Mesenchymal stem cell (in vitro differentiated cells and primary cell): ENCODE results near the gene PKD1L1.
A peak's percentile ranks its signal among the peaks of the same experiment; 100 is the strongest.
"Not testable (repeated sequence)": the region's sequence is repeated elsewhere in the genome, so short reads cannot be mapped to it uniquely, and the experiment has no call there.

Experiments
- DNase-seq: peaks from one replicate; pipeline ENCODE4 v3.0.0-alpha.2; 2013
- H2AFZ ChIP-seq: one replicate; pipeline ENCODE4 v1.6.1; 2013; ENCODE audit warnings: low read depth, mild to moderate bottlenecking, control low read depth, inconsistent platforms, low read length, moderate library complexity
- H2AK5ac ChIP-seq: 2 replicates; pipeline ENCODE4 v1.6.1; 2013; ENCODE audit warnings: low read length, moderate library complexity, mild to moderate bottlenecking, inconsistent platforms; ENCODE audit not compliant: severe bottlenecking
- H2BK120ac ChIP-seq: one replicate; pipeline ENCODE4 v1.6.1; 2013; ENCODE audit warnings: low read depth, mild to moderate bottlenecking, inconsistent platforms, low read length, moderate library complexity
- H2BK12ac ChIP-seq, 2 experiments: one replicate each; pipeline ENCODE4 v1.6.1; 2013; ENCODE audit warnings: inconsistent platforms in 2 of 2, low read length in 2 of 2, mild to moderate bottlenecking in 2 of 2, moderate library complexity in 2 of 2, control low read depth in 1 of 2
- H2BK15ac ChIP-seq: one replicate; pipeline ENCODE4 v1.6.1; 2013; ENCODE audit warnings: mild to moderate bottlenecking, low read depth, inconsistent platforms; ENCODE audit not compliant: poor library complexity, severe bottlenecking
- H2BK5ac ChIP-seq: 2 replicates; pipeline ENCODE4 v1.6.1; 2013; ENCODE audit warnings: low read depth, mild to moderate bottlenecking, low read length, control low read depth, inconsistent platforms; ENCODE audit not compliant: poor library complexity, severe bottlenecking
- H3K14ac ChIP-seq, 2 experiments: one replicate each; pipeline ENCODE4 v1.6.1; 2013; ENCODE audit warnings: inconsistent platforms in 2 of 2, low read length in 2 of 2, control low read depth in 1 of 2, mild to moderate bottlenecking in 1 of 2, moderate library complexity in 1 of 2
- H3K18ac ChIP-seq, 2 experiments: one replicate each; pipeline ENCODE4 v1.6.1; 2013; ENCODE audit warnings: inconsistent platforms in 2 of 2, low read length in 2 of 2, control low read depth in 1 of 2, low read depth in 1 of 2, mild to moderate bottlenecking in 1 of 2
- H3K23ac ChIP-seq, 2 experiments: one replicate each; pipeline ENCODE4 v1.6.1; 2013; ENCODE audit warnings: inconsistent platforms in 2 of 2, low read length in 2 of 2, mild to moderate bottlenecking in 2 of 2, moderate library complexity in 2 of 2, control low read depth in 1 of 2
- H3K27ac ChIP-seq: 2 replicates; pipeline ENCODE4 v1.5.1; 2013; ENCODE audit warnings: mild to moderate bottlenecking, moderate library complexity, low read length, control low read depth, inconsistent platforms; ENCODE audit not compliant: poor library complexity, severe bottlenecking
- H3K27me3 ChIP-seq, 2 experiments: 2 replicates each; pipeline versions ENCODE4 v1.6.1 to v1.7.0; 2013; ENCODE audit warnings: low read length in 2 of 2, mild to moderate bottlenecking in 2 of 2, moderate library complexity in 2 of 2, control low read depth in 1 of 2, inconsistent platforms in 1 of 2; ENCODE audit not compliant: control insufficient read depth in 1 of 2, insufficient read depth in 1 of 2
- H3K36me3 ChIP-seq, 2 experiments: 2 replicates each; pipeline versions ENCODE4 v1.6.1 to v1.7.0; 2013; ENCODE audit warnings: low read length in 2 of 2, control low read depth in 1 of 2, inconsistent platforms in 1 of 2, low read depth in 1 of 2, mild to moderate bottlenecking in 1 of 2; ENCODE audit not compliant: insufficient read depth in 2 of 2, control insufficient read depth in 1 of 2
- H3K4ac ChIP-seq, 2 experiments: one replicate each; pipeline ENCODE4 v1.6.1; 2013; ENCODE audit warnings: inconsistent platforms in 2 of 2, low read length in 2 of 2, mild to moderate bottlenecking in 2 of 2, moderate library complexity in 2 of 2, control low read depth in 1 of 2, low read depth in 1 of 2
- H3K4me1 ChIP-seq: 2 replicates; pipeline ENCODE4 v1.6.1; 2013; ENCODE audit warnings: low read depth, low read length, control low read depth; ENCODE audit not compliant: control insufficient read depth, insufficient read depth
- H3K4me2 ChIP-seq: 2 replicates; pipeline ENCODE4 v1.6.1; 2013; ENCODE audit warnings: low read length, mild to moderate bottlenecking, inconsistent platforms; ENCODE audit not compliant: poor library complexity, severe bottlenecking
- H3K4me3 ChIP-seq, 2 experiments: 2 replicates each; pipeline versions ENCODE4 v1.5.1 to v1.7.0; 2013; ENCODE audit warnings: low read length in 2 of 2, mild to moderate bottlenecking in 2 of 2, control low read depth in 1 of 2, low read depth in 1 of 2; ENCODE audit not compliant: insufficient read depth in 1 of 2
- H3K79me1 ChIP-seq: replicated peaks from 2 replicates; pipeline ENCODE4 v1.6.1; 2013; ENCODE audit warnings: mild to moderate bottlenecking, control low read depth, low read length, inconsistent platforms; ENCODE audit not compliant: poor library complexity, severe bottlenecking
- H3K9ac ChIP-seq: 2 replicates; pipeline ENCODE4 v1.7.0; 2013; ENCODE audit warnings: mild to moderate bottlenecking, low read length, moderate library complexity
- H3K9me3 ChIP-seq: 2 replicates; pipeline ENCODE4 v1.7.0; 2013; ENCODE audit warnings: mild to moderate bottlenecking, low read length; ENCODE audit not compliant: control insufficient read depth
- H4K8ac ChIP-seq: one replicate; pipeline ENCODE4 v1.6.1; 2013; ENCODE audit warnings: inconsistent platforms, mild to moderate bottlenecking, low read length, moderate library complexity
- H4K91ac ChIP-seq: one replicate; pipeline ENCODE4 v1.6.1; 2013; ENCODE audit warnings: mild to moderate bottlenecking, low read length, inconsistent platforms
- WGBS: methylation state at CpG from one replicate; pipeline ENCODE4 v1.1.7; 2013; ENCODE audit warnings: mixed read lengths; 5-methylcytosine and 5-hydroxymethylcytosine counted together

PKD1L1 gene

DNA sequence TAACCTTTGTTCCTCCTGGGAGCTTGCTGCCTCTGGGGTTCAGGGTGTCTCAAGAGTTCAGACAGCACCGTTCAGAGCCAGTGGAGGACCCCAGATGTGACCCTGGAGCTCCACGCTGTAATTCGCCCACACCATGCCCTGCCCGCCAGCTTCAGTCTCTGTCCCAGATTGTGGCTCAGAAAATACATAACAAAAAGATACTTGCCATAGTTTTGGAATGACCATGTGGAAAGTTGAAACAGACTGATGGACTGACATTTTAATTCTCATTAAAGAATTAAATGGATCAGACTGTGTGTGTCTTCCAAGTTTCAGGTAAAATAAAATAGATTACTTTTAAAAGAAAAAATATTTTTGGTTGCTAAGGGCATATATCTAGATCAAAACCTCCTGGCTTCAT, 191.6 kb downstream of the PKD1L1 start:
- no peak for DNase-seq
- 100% methylated on average over 1 of the region's 4 CpGs for WGBS
- no peaks in the 10 kb centered on the region for H3K36me3 ChIP-seq
- peak overlapping the region in 1 of 2 experiments; percentile 54 for H3K4ac ChIP-seq
- H3K27me3 ChIP-seq = peaks cover 0 to 3% of the 10 kb centered on the region in 2 experiments
- no peak overlapping the region for H3K14ac ChIP-seq
- no peak overlapping the region for H2AK5ac ChIP-seq
- no peak overlapping the region for H3K23ac ChIP-seq
- H3K4me1 ChIP-seq = peaks cover 10% of the 10 kb centered on the region
- no peaks in the 10 kb centered on the region for H3K79me1 ChIP-seq
- H4K91ac ChIP-seq = no peak overlapping the region
- H3K4me2 ChIP-seq = no peak overlapping the region
- H2BK120ac ChIP-seq = no peak overlapping the region
- H2BK5ac ChIP-seq = no peak overlapping the region
- H2BK12ac ChIP-seq = peak overlapping the region; percentile 7 to 91
- peak overlapping the region; percentile 14 to 52 for H3K18ac ChIP-seq
- no peak overlapping the region for H3K9ac ChIP-seq
- H3K4me3 ChIP-seq = no peak overlapping the region
- H2BK15ac ChIP-seq = no peak overlapping the region
- no peaks in the 10 kb centered on the region for H3K9me3 ChIP-seq
- no peak overlapping the region for H2AFZ ChIP-seq
- H4K8ac ChIP-seq = no peak overlapping the region
- no peak overlapping the region for H3K27ac ChIP-seq

DNA sequence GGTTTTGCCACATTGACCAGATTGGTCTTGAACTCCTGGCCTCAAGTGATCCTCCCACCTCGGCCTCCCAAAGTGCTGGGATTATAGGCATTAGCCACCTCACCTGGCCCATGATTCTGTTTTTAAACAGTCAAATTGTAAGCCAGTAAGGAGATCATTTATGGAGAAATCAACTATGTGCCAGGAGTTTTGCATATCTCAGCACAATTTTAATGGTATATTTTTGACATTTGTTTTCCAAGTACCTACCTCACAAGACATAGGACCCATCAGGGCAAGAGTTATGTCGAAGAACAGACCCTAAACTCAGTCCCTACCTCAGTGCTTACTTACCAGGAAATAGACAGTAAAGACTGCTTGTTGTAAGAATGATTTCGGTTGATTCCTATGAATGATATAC, 193.0 kb downstream of the PKD1L1 start:
- no peak overlapping the region for H2BK120ac ChIP-seq
- H3K9ac ChIP-seq = no peak overlapping the region
- H2BK5ac ChIP-seq = no peak overlapping the region
- no peaks in the 10 kb centered on the region for H3K79me1 ChIP-seq
- peaks cover 10% of the 10 kb centered on the region for H3K4me1 ChIP-seq
- no peak overlapping the region for H3K27ac ChIP-seq
- H3K4me2 ChIP-seq = no peak overlapping the region
- no peak for DNase-seq
- H2AK5ac ChIP-seq = no peak overlapping the region
- 100% methylated on average over 2 of the region's 3 CpGs for WGBS
- H3K36me3 ChIP-seq = no peaks in the 10 kb centered on the region
- no peak overlapping the region for H3K4me3 ChIP-seq
- H2BK12ac ChIP-seq = no peak overlapping the region
- H4K8ac ChIP-seq = no peak overlapping the region
- H3K4ac ChIP-seq = no peak overlapping the region
- H3K9me3 ChIP-seq = no peaks in the 10 kb centered on the region
- H3K23ac ChIP-seq = no peak overlapping the region
- no peak overlapping the region for H3K14ac ChIP-seq
- no peak overlapping the region for H3K18ac ChIP-seq
- peaks cover 0 to 11% of the 10 kb centered on the region in 2 experiments for H3K27me3 ChIP-seq
- H2AFZ ChIP-seq = no peak overlapping the region
- H4K91ac ChIP-seq = no peak overlapping the region
- no peak overlapping the region for H2BK15ac ChIP-seq

DNA sequence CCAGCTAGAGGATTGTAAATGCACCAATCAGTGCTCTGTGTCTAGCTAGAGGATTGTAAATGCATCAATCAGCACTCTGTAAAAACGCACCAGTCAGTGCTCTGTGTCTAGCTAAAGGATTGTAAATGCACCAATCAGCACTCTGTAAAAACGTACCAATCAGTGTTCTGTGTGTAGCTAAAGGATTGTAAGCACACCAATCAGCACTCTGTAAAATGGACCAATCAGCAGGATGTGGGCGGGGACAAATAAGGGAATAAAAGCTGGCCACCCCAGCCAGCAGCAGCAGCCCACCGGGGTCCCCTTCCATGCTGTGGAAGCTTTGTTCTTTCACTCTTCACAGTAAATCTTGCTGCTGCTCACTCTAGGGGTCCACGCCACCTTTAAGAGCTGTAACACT, 196.5 kb downstream of the PKD1L1 start:
- not testable (repeated sequence) for H2BK12ac ChIP-seq, H4K91ac ChIP-seq, H3K4ac ChIP-seq, H3K79me1 ChIP-seq, H2AK5ac ChIP-seq, H3K4me1 ChIP-seq, H4K8ac ChIP-seq, H2BK120ac ChIP-seq, H3K23ac ChIP-seq, H3K9me3 ChIP-seq, DNase-seq, H3K4me3 ChIP-seq, H2BK15ac ChIP-seq, H2BK5ac ChIP-seq, H2AFZ ChIP-seq, H3K27ac ChIP-seq, H3K14ac ChIP-seq, H3K9ac ChIP-seq, H3K36me3 ChIP-seq, H3K4me2 ChIP-seq, H3K18ac ChIP-seq
- H3K27me3 ChIP-seq = peaks cover 0 to 23% of the 10 kb centered on the region in 2 experiments
- WGBS = 70% methylated on average over 5 of the region's 5 CpGs

DNA sequence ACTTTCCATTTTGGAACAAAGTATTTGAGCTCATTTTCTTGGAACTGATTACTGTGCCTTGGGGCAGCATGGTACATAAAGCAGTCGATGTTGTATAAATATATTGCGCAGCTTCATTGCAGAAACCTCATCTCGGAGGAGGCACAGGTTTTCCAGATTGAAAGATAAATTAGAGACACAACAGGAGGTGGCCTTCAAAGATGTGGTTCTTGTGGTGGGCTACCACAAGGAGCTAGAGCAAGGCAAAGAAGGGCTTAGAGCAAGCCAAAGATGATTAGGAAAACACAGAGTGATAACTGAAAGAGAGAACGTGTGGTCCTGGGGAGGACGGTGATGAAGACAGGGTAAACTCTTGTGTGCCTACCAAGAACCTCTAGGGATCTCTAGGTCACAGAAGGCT, 197.2 kb downstream of the PKD1L1 start:
- Histone ChIP-seq H2BK12ac (peak overlapping the region in 1 of 2 experiments; percentile 59), H3K4ac (peak overlapping the region in 1 of 2 experiments; percentile 17), H3K36me3 (no peaks in the 10 kb centered on the region), H3K27ac (no peak overlapping the region), H3K4me2 (no peak overlapping the region), H3K9ac (no peak overlapping the region), H2AFZ (no peak overlapping the region), H3K4me1 (no peaks in the 10 kb centered on the region), H3K23ac (no peak overlapping the region), H4K91ac (no peak overlapping the region), H2BK15ac (no peak overlapping the region), H3K18ac (peak overlapping the region in 1 of 2 experiments; percentile 63), H2BK120ac (no peak overlapping the region), H2AK5ac (no peak overlapping the region), H3K14ac (no peak overlapping the region), H2BK5ac (no peak overlapping the region), H3K27me3 (peaks cover 0 to 29% of the 10 kb centered on the region in 2 experiments), H3K79me1 (no peaks in the 10 kb centered on the region), H3K4me3 (no peak overlapping the region), H3K9me3 (no peaks in the 10 kb centered on the region), H4K8ac (no peak overlapping the region)
- 78% methylated on average over 5 of the region's 5 CpGs for WGBS
- DNase-seq = no peak
